Measurements from ENCODE around the gene ITGB5.

The ITGB5 gene

GRCh38 chr3:124850633-124851032 is 36.5 kb downstream of the ITGB5 start:
- no peak overlapping the region for H3K4me3 ChIP-seq (ENCODE audit: low read depth, low read length)
- TF ChIP-seq CTCF (IDR thresholded peaks at IDR 0.05; ENCODE audit: low read depth, low read length), result no peak

GRCh38 chr3:124850212-124850611 is 37.0 kb downstream of the ITGB5 start:
- H3K4me3 ChIP-seq (ENCODE audit: low read depth, low read length), result no peak overlapping the region

DNA sequence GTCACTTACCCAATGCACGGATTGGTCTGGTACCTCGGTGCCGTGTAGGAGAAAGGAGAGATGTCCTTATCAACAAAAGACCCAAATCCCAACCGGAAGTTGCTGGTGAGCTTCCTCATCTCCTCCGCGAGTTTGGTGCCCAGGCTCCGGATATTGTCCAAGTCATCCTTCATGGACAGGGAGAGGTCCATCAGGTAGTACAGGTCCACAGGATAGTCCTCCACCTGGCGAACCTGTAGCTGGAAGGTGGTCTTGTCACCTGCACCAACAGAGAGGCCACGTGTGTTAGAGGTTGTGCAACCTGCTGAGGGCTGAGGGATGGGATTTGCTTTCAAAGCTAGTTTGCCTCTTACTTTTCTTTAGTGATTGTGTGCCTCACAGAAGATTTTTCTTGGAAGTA is 38.9 kb downstream of the ITGB5 start:
- TF ChIP-seq CTCF (IDR thresholded peaks at IDR 0.05; ENCODE audit: low read depth, low read length), result no peak

More at GRCh38 chr3:124850212-124850611, 37.0 kb downstream of the ITGB5 start:
- TF ChIP-seq CTCF (IDR thresholded peaks at IDR 0.05; ENCODE audit: low read depth, low read length), result no peak

GRCh38 chr3:124847863-124848262 is 39.3 kb downstream of the ITGB5 start:
- TF ChIP-seq CTCF (IDR thresholded peaks at IDR 0.05; ENCODE audit: low read depth, low read length), result no peak
- no peak overlapping the region for H3K4me3 ChIP-seq (ENCODE audit: low read depth, low read length)

More for the DNA sequence above, 38.9 kb downstream of the ITGB5 start:
- H3K4me3 ChIP-seq (ENCODE audit: low read depth, low read length), result no peak overlapping the region

- TF ChIP-seq CTCF (IDR thresholded peaks at IDR 0.05; ENCODE audit: low read depth, low read length), result no peak
Measured at GRCh38 chr3:124847051-124847450, 40.1 kb downstream of the ITGB5 start.

GRCh38 chr3:124846189-124846588 is 41.0 kb downstream of the ITGB5 start:
- no peak for TF ChIP-seq CTCF (IDR thresholded peaks at IDR 0.05; ENCODE audit: low read depth, low read length)
- H3K4me3 ChIP-seq (ENCODE audit: low read depth, low read length), result no peak overlapping the region

More at GRCh38 chr3:124847051-124847450, 40.1 kb downstream of the ITGB5 start:
- H3K4me3 ChIP-seq (ENCODE audit: low read depth, low read length), result no peak overlapping the region

DNA sequence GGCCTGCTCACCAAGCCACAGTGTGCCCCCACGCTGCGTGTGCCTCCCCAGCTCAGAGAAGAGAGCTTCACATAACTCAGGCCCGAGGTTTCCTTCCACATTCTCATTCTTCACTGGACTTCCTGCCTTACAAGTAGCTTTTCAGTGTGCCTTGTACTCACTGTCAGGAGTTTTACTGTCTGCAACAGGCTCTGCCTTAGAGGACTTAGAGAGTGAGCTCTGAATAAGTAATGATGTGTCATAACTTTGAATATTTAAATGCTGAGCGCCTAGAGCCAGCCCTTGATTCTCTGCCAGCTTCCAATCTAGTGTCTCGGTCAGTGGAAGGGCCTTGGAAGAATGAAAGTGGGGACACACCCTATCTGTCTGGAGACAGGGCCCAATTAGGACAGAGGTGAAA is 41.8 kb downstream of the ITGB5 start:
- H3K4me3 ChIP-seq (ENCODE audit: low read depth, low read length), result no peak overlapping the region
- TF ChIP-seq CTCF (IDR thresholded peaks at IDR 0.05; ENCODE audit: low read depth, low read length), result no peak
